Heart right ventricle (tissue), 16 donors: ENCODE results near the gene TMEM95. TPM values are rescaled to one million over a fixed set of nuclear protein-coding genes. Genes with fewer than 3 reads are reported as not detected.

ENCODE experiments used
- ATAC-seq, 8 donors: fragments of 200-7000 bp; cut with Tn5 transposase; one replicate each; pipeline ENCODE4 v1.9.1; 2020; ENCODE audit warnings: mild to moderate bottlenecking in 8 of 8, moderate library complexity in 8 of 8, moderate number of reproducible peaks in 1 of 8
- DNase-seq, 2 donors: peaks; one replicate each; pipeline ENCODE4 v3.0.0-alpha.2; 2020
- H3K27ac ChIP-seq, 10 donors: fragments of 200-600 bp; sonication (generic) in 2 of 10; one replicate each; pipeline versions ENCODE4 v1.5.0 to v1.8.0; 2020 to 2022; ENCODE audit warnings: mild to moderate bottlenecking in 3 of 10
- H3K27me3 ChIP-seq, 7 donors: fragments of 200-600 bp; one replicate each; pipeline ENCODE4 v1.8.0; 2021 to 2022; ENCODE audit warnings: mild to moderate bottlenecking in 2 of 7
- H3K36me3 ChIP-seq, 9 donors: fragments of 200-600 bp; sonication (generic) in 1 of 9; one replicate each; pipeline versions ENCODE4 v1.5.0 to v1.8.0; 2020 to 2022; ENCODE audit warnings: mild to moderate bottlenecking in 2 of 9
- H3K4me1 ChIP-seq, 9 donors: fragments of 200-600 bp; sonication (generic) in 1 of 9; one replicate each; pipeline versions ENCODE4 v1.5.0 to v1.8.0; 2020 to 2022; ENCODE audit warnings: mild to moderate bottlenecking in 4 of 9
- H3K4me3 ChIP-seq, 10 donors: fragments of 200-600 bp; sonication (generic) in 2 of 10; one replicate each; pipeline versions ENCODE4 v1.5.0 to v1.8.0; 2020 to 2022; ENCODE audit warnings: mild to moderate bottlenecking in 7 of 10, moderate library complexity in 2 of 10
- H3K9me3 ChIP-seq, 11 donors: fragments of 200-600 bp in 10 of 11; sonication (generic) in 2 of 11; one replicate each; pipeline versions ENCODE4 v1.5.0 to v1.8.0; 2013 to 2022; ENCODE audit warnings: mild to moderate bottlenecking in 2 of 11, control low read depth in 1 of 11, moderate library complexity in 1 of 11
- WGBS, 2 donors: extraction: QIAGEN DNeasy Blood & Tissue Kit; methylation state at CpG; one replicate each; pipeline ENCODE4 v1.1.7; 2013; ENCODE audit warnings: inconsistent platforms in 1 of 2; 5-methylcytosine and 5-hydroxymethylcytosine counted together
- intact Hi-C, 10 donors: fragments of 100-400 bp; cut with DNase I; formaldehyde crosslinking; loops; one replicate each; pipeline versions ENCODE4 v1.11.1 to v1.14.2; 2022
- polyA plus RNA-seq, 2 donors: library from polyadenylated mRNA; stranded (reverse); fragments of 200-250 nt; gene quantifications; one replicate each; pipeline ENCODE4 v1.2.3, GENCODE V29; 2013
- total RNA-seq, 10 donors: library from RNA; stranded (reverse); fragmentation: NEBNext Ultra II Directional in 3 of 10; extraction: Animal tissue kit (Norgen Biotek cat#: 25700) in 3 of 10; gene quantifications; one replicate each; pipeline versions ENCODE4 v1.2.1 to v1.2.4, GENCODE V29; 2021 to 2023
- TF ChIP-seq, protein P1 (sequence below), 9 donors: fragments of 200-600 bp; sonication (generic) in 2 of 9; IDR thresholded peaks; one replicate each; pipeline versions ENCODE4 v1.5.0 to v1.8.0; 2021 to 2022; ENCODE audit warnings: antibody characterized with exemption in 9 of 9, mild to moderate bottlenecking in 5 of 9, moderate library complexity in 1 of 9
- donor health status: Arrhythmogenic right ventricular cardiomyopathy.
- donor health status: ischemic (EF 13 %, LVEDD 7.1; RV severe dilation, severe dysfunction).
- donor health status: healthy with polysubstance abuse.
- donor health status: DM: no; HTN: yes; CAD: no.
- donor health status: DM: no; HTN: no; CAD: no.
- donor health status: ischemic (EF 25% LVEDD 6.9; RV normal size, moderate dysfunction).
- donor health status: ischemic (EF 25% LVEDD 5.7; RV mildly dilated, moderate dysfunction).
- donor health status: healthy.
- donor health status: DM: yes; HTN: yes; CAD: no.
- donor health status: Ischemic cardiomyopathy.
- donor health status: ischemic (EF 35%, LVEDD 5.7; RV mildly dilated, moderate dysfunction).
- donor health status: nonischemic (EF 11% LVEDD 7.7; RV severe dilation, severe dysfunction).
- donor health status: DM: yes; HTN: yes; CAD: no.
- donor health status: PGD.
- donor health status: ischemic (EF 29% LVEDD 5.4; RV normal size, mild dysfunction).
- donor health status: nonischemic (EF 23%, LVEDD 6.1; RV moderate dilation, normal function).

TMEM95 gene
- total and polyA plus RNA-seq, 12 donors = 0.39 TPM; not detected in 11

GRCh38 chr17:7322520-7323194, 32.3 kb upstream of the TMEM95 start:
- no peak for ATAC-seq
- Histone ChIP-seq H3K27ac (no peak overlapping the region), H3K4me1 (peaks cover 0 to 6% (median 2%) of the 10 kb centered on the region in 9 donors), H3K9me3 (no peaks in the 10 kb centered on the region), H3K4me3 (no peak overlapping the region), H3K36me3 (peaks cover 6 to 91% (median 60%) of the 10 kb centered on the region in 9 donors), H3K27me3 (no peaks in the 10 kb centered on the region)
- WGBS, 2 donors = 91 to 93% methylated on average over 22 of the region's 22 CpGs
- TF ChIP-seq, protein P1, sequence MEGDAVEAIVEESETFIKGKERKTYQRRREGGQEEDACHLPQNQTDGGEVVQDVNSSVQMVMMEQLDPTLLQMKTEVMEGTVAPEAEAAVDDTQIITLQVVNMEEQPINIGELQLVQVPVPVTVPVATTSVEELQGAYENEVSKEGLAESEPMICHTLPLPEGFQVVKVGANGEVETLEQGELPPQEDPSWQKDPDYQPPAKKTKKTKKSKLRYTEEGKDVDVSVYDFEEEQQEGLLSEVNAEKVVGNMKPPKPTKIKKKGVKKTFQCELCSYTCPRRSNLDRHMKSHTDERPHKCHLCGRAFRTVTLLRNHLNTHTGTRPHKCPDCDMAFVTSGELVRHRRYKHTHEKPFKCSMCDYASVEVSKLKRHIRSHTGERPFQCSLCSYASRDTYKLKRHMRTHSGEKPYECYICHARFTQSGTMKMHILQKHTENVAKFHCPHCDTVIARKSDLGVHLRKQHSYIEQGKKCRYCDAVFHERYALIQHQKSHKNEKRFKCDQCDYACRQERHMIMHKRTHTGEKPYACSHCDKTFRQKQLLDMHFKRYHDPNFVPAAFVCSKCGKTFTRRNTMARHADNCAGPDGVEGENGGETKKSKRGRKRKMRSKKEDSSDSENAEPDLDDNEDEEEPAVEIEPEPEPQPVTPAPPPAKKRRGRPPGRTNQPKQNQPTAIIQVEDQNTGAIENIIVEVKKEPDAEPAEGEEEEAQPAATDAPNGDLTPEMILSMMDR (IDR thresholded peaks at IDR 0.05) = no peak
- no peak for DNase-seq
- intact Hi-C loops = no loop called here

DNA sequence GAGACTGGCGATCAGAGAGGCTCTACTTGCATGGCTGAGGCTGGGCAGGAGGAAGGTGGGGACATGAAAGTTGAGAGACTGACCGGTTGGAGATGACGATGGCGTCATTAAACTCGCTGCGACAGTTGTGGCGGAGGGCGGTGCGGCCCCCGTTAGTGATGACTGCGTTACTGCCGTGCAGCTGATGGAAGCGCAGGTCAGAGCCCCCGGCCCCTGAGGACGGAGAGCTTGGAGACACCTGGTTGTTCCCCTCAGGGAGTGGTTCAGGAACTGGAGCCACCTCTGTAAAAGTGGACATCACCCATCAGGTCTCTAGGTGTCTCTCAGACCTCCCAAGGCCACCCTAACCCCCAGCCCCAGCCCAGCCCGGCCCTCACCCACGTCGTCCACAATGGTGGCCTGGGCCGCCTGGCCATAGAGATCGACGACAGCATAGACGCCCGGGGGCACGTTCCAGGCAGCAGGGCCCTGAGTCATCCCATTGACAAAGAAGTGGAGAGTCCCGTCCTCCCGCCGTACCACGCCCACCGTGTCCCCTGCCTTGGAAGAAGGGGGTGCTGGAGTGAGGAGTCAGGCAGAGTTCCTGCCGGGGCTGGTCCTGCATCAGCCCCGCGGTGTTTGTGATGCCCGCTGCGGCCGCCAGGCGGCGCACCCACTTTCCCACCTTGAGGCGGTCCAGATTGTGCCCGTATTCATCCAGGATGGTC, 31.1 kb upstream of the TMEM95 start:
- TF ChIP-seq, protein P1 (IDR thresholded peaks at IDR 0.05) = peak; percentile 25 to 90 (median 74)
- H3K4me1 ChIP-seq = peaks cover 0 to 18% (median 13%) of the 10 kb centered on the region in 9 donors
- H3K27me3 ChIP-seq = no peaks in the 10 kb centered on the region
- H3K9me3 ChIP-seq = no peaks in the 10 kb centered on the region
- H3K36me3 ChIP-seq = peaks cover 6 to 78% (median 49%) of the 10 kb centered on the region in 9 donors
- H3K27ac ChIP-seq = no peak overlapping the region
- peak in 1 of 2 donors; percentile 61 for DNase-seq
- WGBS, 2 donors = 66 to 68% methylated on average over 39 of the region's 39 CpGs
- intact Hi-C loops = no loop called here
- ATAC-seq = peak in 5 of 8 donors; percentile 9 to 46 (median 26)
- no peak overlapping the region for H3K4me3 ChIP-seq

DNA sequence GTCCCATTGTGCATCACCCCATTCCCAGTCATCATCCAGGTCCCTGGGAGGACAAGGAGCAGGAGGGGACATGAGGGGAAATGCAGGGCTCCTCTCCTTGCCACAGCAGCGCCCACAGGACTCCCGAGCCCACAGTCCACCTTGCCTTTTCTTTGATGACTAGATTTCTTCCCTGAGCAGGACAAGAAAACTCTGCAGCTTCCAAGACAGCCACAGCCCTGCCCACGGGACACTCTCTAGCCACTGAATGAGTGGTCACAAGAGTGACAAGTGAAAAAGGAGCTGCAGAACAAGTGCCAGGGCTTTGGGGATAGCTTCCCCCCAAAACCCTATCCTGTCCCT, 30.5 kb upstream of the TMEM95 start:
- ATAC-seq = no peak
- Histone ChIP-seq H3K4me1 (peaks cover 0 to 18% (median 13%) of the 10 kb centered on the region in 9 donors), H3K27me3 (no peaks in the 10 kb centered on the region), H3K9me3 (no peaks in the 10 kb centered on the region), H3K4me3 (no peak overlapping the region), H3K36me3 (peaks cover 6 to 73% (median 44%) of the 10 kb centered on the region in 9 donors), H3K27ac (no peak overlapping the region)
- intact Hi-C loops = no loop called here
- no peak for DNase-seq
- TF ChIP-seq, protein P1 (IDR thresholded peaks at IDR 0.05) = no peak
- WGBS, 2 donors = 83 to 90% methylated on average over 3 of the region's 3 CpGs

- 93 to 97% methylated on average over 18 to 19 of the region's 19 CpGs for WGBS, 2 donors
- DNase-seq = no peak
- H3K4me3 ChIP-seq = no peak overlapping the region
- H3K27me3 ChIP-seq = no peaks in the 10 kb centered on the region
- no peak overlapping the region for H3K27ac ChIP-seq
- intact Hi-C loops = no loop called here
- no peak for ATAC-seq
- peaks cover 0 to 18% (median 13%) of the 10 kb centered on the region in 9 donors for H3K4me1 ChIP-seq
- peaks cover 6 to 67% (median 42%) of the 10 kb centered on the region in 9 donors for H3K36me3 ChIP-seq
- H3K9me3 ChIP-seq = no peaks in the 10 kb centered on the region
- TF ChIP-seq, protein P1 (IDR thresholded peaks at IDR 0.05) = no peak
These were observed 29.9 kb upstream of the TMEM95 start for GRCh38 chr17:7325031-7325528.
